HUDEP-2 (cell line): ENCODE data around the gene SERPINB7.
"Not testable (repeated sequence)": the region's sequence is repeated elsewhere in the genome, so short reads cannot be mapped to it uniquely, and the experiment has no call there.

Source experiments
- DNase-seq, 76 experiments: peaks; one replicate each; lab custom pipeline; 2025; ENCODE audit not compliant: unreplicated experiment in 76 of 76; lab: John Stamatoyannopoulos, UW

Gene SERPINB7

GRCh38 chr18:63775166-63775730 lies at the start of gene SERPINB7:
Gene SERPINB7 (plus strand): TSS chr18:63775418. CDS start chr18:63782373, 6,955 bp downstream.
- no peak for DNase-seq

GRCh38 chr18:63725682-63726480 lies 49.3 kb upstream of the SERPINB7 start:
- no peak for DNase-seq

- DNase-seq = no peak
Measured at GRCh38 chr18:63730773-63731172, 44.4 kb upstream of the SERPINB7 start.

GRCh38 chr18:63731215-63731614 lies 44.0 kb upstream of the SERPINB7 start:
- DNase-seq = no peak

- no peak for DNase-seq
Measured at GRCh38 chr18:63736876-63737275, 38.3 kb upstream of the SERPINB7 start.

GRCh38 chr18:63741769-63742168 lies 33.4 kb upstream of the SERPINB7 start:
- no peak for DNase-seq

GRCh38 chr18:63747006-63747405 lies 28.2 kb upstream of the SERPINB7 start:
- DNase-seq = no peak

- DNase-seq = no peak
Measured at GRCh38 chr18:63749489-63749888, 25.7 kb upstream of the SERPINB7 start.

- DNase-seq = no peak
Measured at GRCh38 chr18:63752636-63753035, 22.6 kb upstream of the SERPINB7 start.

GRCh38 chr18:63753676-63754075 lies 21.5 kb upstream of the SERPINB7 start:
- no peak for DNase-seq

GRCh38 chr18:63757541-63757940 lies 17.7 kb upstream of the SERPINB7 start:
- DNase-seq = no peak

GRCh38 chr18:63758615-63759240 lies 16.5 kb upstream of the SERPINB7 start:
- no peak for DNase-seq

GRCh38 chr18:63759786-63760185 lies 15.4 kb upstream of the SERPINB7 start:
- DNase-seq = not testable (repeated sequence)

GRCh38 chr18:63762518-63762917 lies 12.7 kb upstream of the SERPINB7 start:
- no peak for DNase-seq

- DNase-seq = no peak
Measured at GRCh38 chr18:63763831-63764600, 11.2 kb upstream of the SERPINB7 start.

GRCh38 chr18:63765837-63766236 lies 9.4 kb upstream of the SERPINB7 start:
- DNase-seq = no peak

GRCh38 chr18:63773551-63773950 lies 1.7 kb upstream of the SERPINB7 start:
- no peak for DNase-seq

GRCh38 chr18:63774511-63774910 lies 707 bp upstream of the SERPINB7 start:
- DNase-seq = no peak

- DNase-seq = no peak
Measured at GRCh38 chr18:63779386-63779785, 4.2 kb downstream of the SERPINB7 start.

- no peak for DNase-seq
Measured at GRCh38 chr18:63783394-63783793, 8.2 kb downstream of the SERPINB7 start.

GRCh38 chr18:63784787-63785452 lies 9.7 kb downstream of the SERPINB7 start:
- DNase-seq = no peak
